ENCODE results near the gene SALL4. TPM values are rescaled to one million over a fixed set of nuclear protein-coding genes. Genes with fewer than 3 reads are reported as not detected.

Gene SALL4
- polyA plus RNA-seq, 1 experiment: 0.46 TPM

GRCh38 chr20:51800060-51800871 is 2.1 kb downstream of the SALL4 start:
- H3K27ac ChIP-seq (ENCODE audit: low read depth, low read length): no peak overlapping the region
- no peak for DNase-seq (ENCODE audit: low read depth, low spot score)
- peak overlapping the region; percentile 58 for H3K4me3 ChIP-seq (ENCODE audit: low read depth, low read length)
- H3K9me3 ChIP-seq (ENCODE audit: control insufficient read depth, insufficient read depth, low read length): no peaks in the 10 kb centered on the region; the same call in 1 of the 2 replicates
- TF ChIP-seq CTCF (IDR thresholded peaks at IDR 0.05; ENCODE audit: low read depth, low read length): peak; percentile 85
- ChIA-PET CTCF (interaction anchor here (0.6 to 2.5 kb wide), 46 partner anchors 9 to 406 kb away, joined by 3 to 26 read pairs (median 4); no protein-coding TSS in a partner anchor), POLR2A (interaction anchor here (0.6 kb wide), 1 partner anchor 231 kb away, joined by 20 read pairs; no protein-coding TSS in a partner anchor)
- H3K27me3 ChIP-seq (ENCODE audit: control insufficient read depth, insufficient read depth, low read length): peaks cover 31% of the 10 kb centered on the region

GRCh38 chr20:51799401-51799860 is 2.9 kb downstream of the SALL4 start:
- CTCF ChIA-PET: interaction anchor here (0.6 to 2.5 kb wide), 37 partner anchors 8 to 329 kb away, joined by 3 to 26 read pairs (median 4); no protein-coding TSS in a partner anchor
- no peak for DNase-seq (ENCODE audit: low read depth, low spot score)
- no peak overlapping the region for H3K27ac ChIP-seq (ENCODE audit: low read depth, low read length)
- no peak for TF ChIP-seq CTCF (IDR thresholded peaks at IDR 0.05; ENCODE audit: low read depth, low read length)
- no peaks in the 10 kb centered on the region; the same call in 1 of the 2 replicates for H3K9me3 ChIP-seq (ENCODE audit: control insufficient read depth, insufficient read depth, low read length)
- H3K27me3 ChIP-seq (ENCODE audit: control insufficient read depth, insufficient read depth, low read length): peaks cover 29% of the 10 kb centered on the region
- POLR2A ChIA-PET: interaction anchor here (0.6 kb wide), 1 partner anchor 232 kb away, joined by 20 read pairs; no protein-coding TSS in a partner anchor
- no peak overlapping the region for H3K4me3 ChIP-seq (ENCODE audit: low read depth, low read length)

- Histone ChIP-seq H3K27me3 (ENCODE audit: control insufficient read depth, insufficient read depth, low read length) (peaks cover 23% of the 10 kb centered on the region), H3K4me3 (ENCODE audit: low read depth, low read length) (no peak overlapping the region), H3K27ac (ENCODE audit: low read depth, low read length) (no peak overlapping the region), H3K9me3 (ENCODE audit: control insufficient read depth, insufficient read depth, low read length) (no peaks in the 10 kb centered on the region; the same call in 1 of the 2 replicates)
- POLR2A ChIA-PET: interaction anchor here (0.8 kb wide), 1 partner anchor 28 kb away, joined by 5 read pairs; no protein-coding TSS in a partner anchor
- TF ChIP-seq CTCF (IDR thresholded peaks at IDR 0.05; ENCODE audit: low read depth, low read length): no peak
- no peak for DNase-seq (ENCODE audit: low read depth, low spot score)
- CTCF ChIA-PET: interaction anchor here (1.2 to 2.1 kb wide), 3 partner anchors 168 to 285 kb away, joined by 3 to 14 read pairs (median 8); no protein-coding TSS in a partner anchor
These were observed 4.8 kb downstream of the SALL4 start for GRCh38 chr20:51797357-51798025.

GRCh38 chr20:51796340-51796739 is 6.0 kb downstream of the SALL4 start:
- Histone ChIP-seq H3K9me3 (ENCODE audit: control insufficient read depth, insufficient read depth, low read length) (no peaks in the 10 kb centered on the region; the same call in 1 of the 2 replicates), H3K4me3 (ENCODE audit: low read depth, low read length) (no peak overlapping the region), H3K27me3 (ENCODE audit: control insufficient read depth, insufficient read depth, low read length) (peaks cover 13% of the 10 kb centered on the region), H3K27ac (ENCODE audit: low read depth, low read length) (no peak overlapping the region)
- ChIA-PET POLR2A (no interaction called here), CTCF (interaction anchor here (0.6 to 2.1 kb wide), 5 partner anchors 169 to 1003 kb away, joined by 3 to 14 read pairs (median 4); no protein-coding TSS in a partner anchor)
- no peak for DNase-seq (ENCODE audit: low read depth, low spot score)
- no peak for TF ChIP-seq CTCF (IDR thresholded peaks at IDR 0.05; ENCODE audit: low read depth, low read length)

All from AG04450 (cell line).